ENCODE measurements around the gene DTNBP1.
"Not testable (repeated sequence)": the region's sequence is repeated elsewhere in the genome, so short reads cannot be mapped to it uniquely, and the experiment has no call there.

Gene DTNBP1

DNA sequence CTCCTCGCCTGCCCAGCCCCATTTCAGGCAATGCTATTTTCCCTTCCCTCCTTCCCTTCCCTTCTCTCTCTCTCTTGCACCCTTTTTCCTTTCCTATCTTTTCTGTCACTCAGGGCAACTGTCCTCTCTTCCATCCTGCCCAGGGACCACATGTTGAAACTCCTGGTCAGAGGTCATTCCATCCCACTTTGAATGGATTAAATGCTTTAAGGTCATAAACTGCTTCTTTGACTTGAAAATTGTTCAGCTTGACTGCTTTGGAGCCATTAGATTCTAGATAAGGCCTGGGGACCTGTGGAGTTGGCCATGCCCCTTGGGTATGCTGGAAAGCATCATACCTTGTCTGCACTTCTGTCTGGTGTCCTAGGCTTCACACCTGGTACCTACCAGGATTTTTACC lies 106.1 kb downstream of the DTNBP1 start:
- DNase-seq (ENCODE audit: low read depth): no peak

DNA sequence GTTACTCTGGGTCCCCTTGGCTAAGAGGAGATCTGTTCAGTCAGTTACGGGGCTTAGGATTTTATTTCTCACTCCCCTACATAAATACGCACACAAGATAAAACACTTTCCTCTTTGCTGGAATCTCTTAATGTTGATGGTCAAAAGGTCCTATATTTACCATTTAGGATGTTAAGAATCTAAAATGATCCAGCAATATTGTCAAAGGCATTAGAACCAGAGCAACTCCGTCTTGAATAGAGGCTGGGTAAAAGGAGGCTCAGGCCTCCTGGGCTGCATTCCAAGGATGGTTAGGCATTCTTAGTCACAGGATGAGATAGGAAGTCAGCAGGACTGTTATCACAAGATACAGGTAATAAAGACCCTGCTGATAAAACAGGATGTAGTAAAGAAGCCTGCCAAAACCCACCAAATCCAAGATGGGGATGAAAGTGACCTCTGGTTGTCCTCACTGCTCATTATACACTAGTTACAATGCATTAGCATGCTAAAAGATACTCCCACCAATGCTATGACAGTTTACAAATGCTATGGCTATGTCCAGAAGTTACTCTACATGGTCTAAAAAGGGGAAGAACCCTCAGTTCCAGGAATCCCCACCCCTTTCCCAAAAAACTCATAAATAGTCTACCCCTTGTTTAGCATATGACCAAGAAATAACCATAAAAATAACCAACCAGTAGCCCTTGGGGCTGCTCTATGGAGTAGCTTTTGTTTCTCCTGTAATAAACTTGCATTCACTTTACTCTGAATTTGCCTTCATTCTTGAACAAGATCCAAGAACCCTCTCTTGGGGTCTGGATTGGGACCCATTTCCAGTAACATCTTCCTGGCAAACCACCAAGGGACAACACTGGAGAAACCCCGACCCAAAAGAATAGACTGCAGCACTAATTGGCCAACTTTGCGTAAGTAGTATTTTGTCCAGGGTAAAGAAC lies 107.5 kb downstream of the DTNBP1 start:
- DNase-seq (ENCODE audit: low read depth): no peak

- no peak for DNase-seq (ENCODE audit: low read depth)
Observed at GRCh38 chr6:15554728-15555100, 108.1 kb downstream of the DTNBP1 start.

DNA sequence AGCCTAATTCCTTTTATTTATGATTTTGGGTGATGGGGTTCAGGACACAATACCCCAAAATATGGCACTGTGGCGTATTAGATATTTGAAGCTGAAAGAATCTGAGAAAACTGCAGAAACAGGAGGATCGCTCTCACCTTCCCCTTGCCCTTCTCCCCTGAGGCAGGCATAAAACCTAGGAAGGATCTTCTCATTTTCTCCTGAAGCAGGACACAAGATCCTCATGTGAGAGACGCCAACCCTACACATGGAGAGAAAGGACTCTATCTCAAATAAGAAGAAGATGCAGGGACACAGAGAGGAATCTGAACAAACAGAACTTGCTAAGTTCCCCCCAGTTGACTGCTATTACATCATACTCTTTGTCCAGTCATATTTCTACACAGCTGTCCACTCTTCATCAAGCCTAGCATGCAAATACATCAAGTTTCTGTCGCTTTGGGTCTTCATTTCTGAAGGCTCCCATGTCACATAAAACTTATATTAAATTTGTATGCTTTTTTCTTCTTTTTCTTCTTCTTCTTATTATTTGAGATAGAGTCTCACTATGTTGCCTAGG lies 109.0 kb downstream of the DTNBP1 start:
- DNase-seq (ENCODE audit: low read depth): no peak

DNA sequence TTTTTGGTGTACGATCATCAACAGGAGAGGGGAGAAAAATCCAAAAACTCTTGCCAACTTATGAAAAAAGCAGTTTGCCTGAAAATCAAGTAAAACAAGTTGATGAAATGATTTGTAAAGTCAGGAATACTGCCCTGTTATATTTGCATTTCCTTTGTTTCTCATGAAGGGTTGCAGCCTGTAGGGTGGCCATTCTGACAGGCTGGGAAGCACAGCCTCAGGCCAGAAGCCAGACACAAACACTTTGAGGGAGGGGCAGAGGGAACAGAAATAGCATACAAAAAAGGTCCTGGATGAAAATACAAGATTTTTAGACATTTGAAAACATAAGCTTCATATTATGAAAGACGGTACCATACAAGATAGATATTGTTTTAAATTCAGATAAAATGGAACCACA lies 109.8 kb downstream of the DTNBP1 start:
- DNase-seq (ENCODE audit: low read depth): no peak

DNA sequence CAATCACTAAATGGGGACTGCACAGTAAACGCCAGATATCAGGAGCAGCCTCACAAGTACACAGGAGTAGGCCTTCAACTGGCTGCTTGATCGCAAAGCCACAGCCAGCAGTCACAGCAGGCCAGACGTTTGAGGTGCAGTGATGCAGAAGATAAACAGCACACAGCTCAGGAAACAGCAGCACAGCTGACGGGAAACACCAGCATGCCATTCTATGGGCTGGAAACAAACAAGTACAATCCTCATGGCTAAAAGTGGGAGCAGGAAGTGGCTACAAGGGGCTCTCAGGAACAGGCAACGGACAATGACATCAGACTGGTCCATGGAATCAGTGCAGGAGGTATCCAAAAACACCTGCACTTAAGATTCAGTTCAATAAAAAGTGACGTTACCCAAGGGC lies 111.0 kb downstream of the DTNBP1 start:
- no peak for DNase-seq (ENCODE audit: low read depth)

DNA sequence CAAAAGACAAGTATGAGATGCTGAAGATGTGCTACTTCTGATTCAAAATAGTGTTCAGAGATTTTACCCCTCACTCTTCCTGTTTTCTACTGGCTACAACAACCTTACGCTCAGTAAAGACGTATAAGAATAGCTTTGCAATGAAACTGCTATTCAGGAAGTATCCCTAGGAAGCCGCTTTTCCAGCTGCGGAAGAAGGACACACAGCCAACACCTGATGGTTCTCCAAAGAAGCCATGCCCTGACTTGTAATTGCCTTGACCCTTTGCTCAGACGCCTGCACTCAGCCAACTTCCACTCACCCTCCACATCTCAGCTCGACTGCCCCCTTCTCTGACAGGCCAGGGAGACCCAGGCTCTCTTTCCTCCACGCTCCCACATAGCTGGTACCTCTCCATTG lies 111.6 kb downstream of the DTNBP1 start:
- DNase-seq (ENCODE audit: low read depth): no peak

DNA sequence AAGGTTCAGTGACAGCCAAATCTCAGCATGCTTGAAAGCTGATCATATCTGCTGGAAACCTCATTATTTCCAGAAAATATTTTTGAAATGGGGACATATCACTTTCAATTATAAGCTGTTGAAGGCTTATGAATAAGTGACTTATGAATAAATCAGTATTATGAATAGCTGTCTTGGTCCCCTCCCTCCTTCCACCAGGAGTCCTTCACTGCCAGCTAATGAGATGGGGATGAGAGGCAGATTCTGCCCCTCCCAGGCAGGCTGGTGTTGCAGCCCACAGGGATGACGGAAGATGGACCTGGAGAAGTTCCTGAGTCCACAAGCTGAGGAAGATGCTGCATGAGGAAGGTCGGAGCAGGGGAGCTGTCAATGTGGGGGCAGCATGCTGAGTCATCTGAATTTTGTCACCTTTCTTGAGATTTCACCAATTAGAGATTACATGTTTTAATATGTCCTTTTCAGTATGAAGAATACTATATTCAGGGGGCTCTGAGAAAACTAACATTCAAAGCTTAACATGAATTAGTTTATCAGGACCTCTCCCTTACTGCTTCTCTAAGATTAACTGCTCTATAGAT lies 112.2 kb downstream of the DTNBP1 start:
- no peak for DNase-seq (ENCODE audit: low read depth)

DNA sequence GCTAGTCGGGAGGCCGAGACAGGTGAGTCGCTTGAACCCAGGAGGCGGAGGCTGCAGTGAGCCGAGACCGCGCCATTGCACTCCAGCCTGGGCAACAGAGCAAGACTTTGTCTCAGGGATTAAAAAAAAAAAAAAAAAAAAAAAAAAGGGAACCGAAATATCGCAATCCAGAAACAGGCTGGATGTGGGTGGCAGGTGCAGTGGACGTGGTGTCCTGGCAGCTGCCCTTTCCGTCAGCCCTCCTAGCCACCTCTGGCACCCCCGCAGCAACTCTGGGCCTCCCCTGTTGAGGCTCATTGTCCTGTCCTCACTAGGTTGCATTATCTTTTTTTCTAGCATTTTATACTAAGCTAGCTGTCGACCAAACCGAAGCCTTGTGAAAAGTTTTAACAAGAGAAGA lies 113.5 kb downstream of the DTNBP1 start:
- no peak for DNase-seq (ENCODE audit: low read depth)

- no peak for DNase-seq (ENCODE audit: low read depth)
Observed at GRCh38 chr6:15547400-15547799, 115.4 kb downstream of the DTNBP1 start.

- DNase-seq (ENCODE audit: low read depth): no peak
Observed at GRCh38 chr6:15546591-15546990, 116.2 kb downstream of the DTNBP1 start.

DNA sequence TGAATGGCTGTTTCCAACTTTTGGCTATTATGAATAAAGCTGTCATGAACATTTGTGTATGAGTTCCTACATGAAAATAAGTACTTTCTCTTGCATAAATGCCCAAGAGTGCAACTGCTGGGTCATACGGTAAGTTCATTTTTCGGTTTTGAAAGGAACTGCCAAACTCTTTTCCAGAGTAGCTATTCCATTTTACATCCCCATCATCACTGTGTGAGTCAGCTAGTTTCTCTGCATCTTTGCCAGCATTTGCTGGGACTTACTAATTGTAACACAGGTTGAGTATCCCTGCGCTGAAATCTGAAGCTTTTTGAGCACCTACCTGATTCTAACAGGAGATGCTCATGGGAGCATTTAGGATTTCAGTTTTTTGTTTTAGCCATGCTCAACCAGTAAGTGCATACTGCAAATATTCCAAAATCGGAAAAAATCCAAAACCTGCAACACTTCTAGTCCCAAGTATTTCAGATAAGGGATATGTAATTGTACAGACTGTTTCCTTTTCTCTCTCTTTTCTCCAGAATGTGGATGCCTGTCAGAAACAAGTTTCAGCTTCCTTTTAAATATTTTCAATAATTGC lies 118.4 kb downstream of the DTNBP1 start:
- DNase-seq (ENCODE audit: low read depth): no peak

DNA sequence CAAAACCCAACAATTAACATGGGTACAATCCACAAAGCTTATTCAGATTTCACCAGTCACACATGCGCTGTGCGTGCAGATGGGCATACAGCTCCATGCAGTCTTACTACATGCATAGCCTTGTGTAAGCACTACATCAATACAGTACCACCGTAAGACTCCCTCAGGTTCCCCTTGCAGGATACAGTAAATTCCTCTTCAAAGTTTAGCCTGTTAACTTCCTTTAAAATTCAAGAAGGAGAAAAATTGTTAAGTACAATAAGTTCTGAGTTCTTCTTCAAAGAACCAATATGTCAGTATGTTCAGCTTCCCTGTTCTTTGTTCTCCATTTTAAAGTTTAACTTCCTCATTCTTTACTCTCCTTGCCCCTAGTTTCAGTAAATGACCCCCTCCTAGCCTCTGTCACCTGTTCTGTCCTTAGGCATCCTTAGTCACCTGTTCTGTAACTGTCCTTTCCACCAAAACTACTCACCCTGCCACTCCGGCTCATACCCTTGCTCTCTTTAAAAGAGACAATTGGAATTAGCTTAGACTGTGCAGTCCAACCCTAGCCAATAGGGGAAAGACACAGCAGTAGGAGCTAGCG lies 119.4 kb downstream of the DTNBP1 start:
- not testable (repeated sequence) for DNase-seq (ENCODE audit: low read depth)

GRCh38 chr6:15539722-15540270 lies 123.0 kb downstream of the DTNBP1 start:
- DNase-seq (ENCODE audit: low read depth): no peak

DNA sequence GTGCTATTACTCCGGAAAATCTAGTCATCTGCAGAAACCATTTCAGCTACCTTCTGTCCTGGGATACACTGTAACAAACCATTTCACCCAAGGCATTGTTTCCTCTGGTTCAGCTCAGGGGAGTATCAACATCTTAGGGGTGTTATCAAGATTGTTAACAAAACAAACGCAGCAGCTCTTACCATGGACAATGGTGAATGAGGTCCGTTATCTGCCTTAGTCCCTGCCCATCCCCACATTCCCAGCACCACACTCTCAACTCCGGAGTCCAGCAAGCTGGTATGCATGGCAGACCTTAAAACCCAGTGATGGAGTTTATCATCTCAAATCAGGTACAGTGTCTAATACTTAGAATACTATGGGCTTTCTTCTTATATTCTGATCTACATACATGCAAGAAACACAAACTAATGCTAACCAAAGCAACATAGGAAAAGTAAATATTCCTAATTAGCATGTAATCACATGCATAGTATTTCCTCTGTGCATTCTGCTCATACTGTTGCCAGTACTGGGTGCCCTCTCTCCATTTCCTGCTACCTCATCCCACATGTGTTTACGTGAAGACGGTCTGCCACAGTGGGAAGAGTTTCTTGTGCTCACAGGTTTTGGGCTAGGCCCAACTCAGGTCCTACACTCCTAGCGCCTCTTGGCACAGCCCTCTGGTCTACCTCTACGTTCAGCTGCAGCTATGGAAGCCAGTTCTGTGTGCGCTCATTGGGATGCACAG lies 123.9 kb downstream of the DTNBP1 start:
- DNase-seq (ENCODE audit: low read depth): no peak

DNA sequence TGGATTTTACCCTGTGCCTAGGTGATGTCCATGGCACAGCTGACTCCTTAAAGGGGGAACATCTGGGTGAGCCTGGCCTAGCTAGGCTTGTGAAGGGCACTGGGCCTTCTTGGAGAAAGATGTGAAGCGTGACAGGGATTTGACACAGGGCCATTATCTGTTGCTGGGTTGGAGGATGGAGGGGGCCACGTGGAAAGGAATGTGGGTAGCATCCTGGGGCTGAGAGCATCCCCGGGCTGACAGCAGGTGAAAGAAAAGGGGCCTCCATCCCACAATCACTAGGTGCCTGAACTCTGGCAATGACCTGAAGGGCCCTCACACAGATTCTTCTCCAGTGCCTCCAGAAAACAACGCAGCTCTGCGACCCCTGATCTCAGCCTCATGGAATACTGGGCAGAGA lies 124.7 kb downstream of the DTNBP1 start:
- no peak for DNase-seq (ENCODE audit: low read depth)

- DNase-seq (ENCODE audit: low read depth): no peak
Observed at GRCh38 chr6:15536198-15536955, 126.5 kb downstream of the DTNBP1 start.

DNA sequence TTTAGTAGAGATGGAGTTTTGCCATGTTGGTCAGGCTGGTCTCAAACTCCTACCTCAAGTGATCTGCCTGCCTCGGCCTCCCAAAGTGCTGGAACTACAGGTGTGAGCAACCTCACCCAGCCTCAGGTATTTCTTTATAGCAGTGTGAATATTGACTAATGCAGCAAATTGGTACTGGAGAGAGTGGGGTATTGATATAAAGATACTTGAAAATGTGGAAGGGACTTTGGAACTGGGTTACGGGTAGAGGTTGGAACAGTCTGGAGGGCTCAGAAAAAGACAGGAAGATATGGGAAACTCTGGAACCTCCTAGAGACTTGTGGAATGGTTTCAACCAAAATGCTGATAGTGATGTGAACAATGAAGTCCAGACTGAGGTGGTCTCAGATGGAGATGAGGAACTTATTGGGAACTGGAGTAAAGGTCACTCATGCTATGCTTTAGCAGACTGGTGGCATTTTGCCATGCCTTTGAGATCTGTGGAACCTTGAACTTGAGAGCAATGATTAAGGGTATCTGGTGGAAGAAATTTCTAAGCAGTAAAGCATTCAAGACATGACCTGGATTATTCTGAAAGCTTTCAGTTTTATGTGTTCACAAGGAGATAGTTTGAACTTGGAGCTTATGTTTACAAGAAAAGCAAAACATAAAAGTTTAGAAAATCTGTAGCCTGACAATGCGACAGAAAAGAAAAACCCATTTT lies 127.2 kb downstream of the DTNBP1 start:
- no peak for DNase-seq (ENCODE audit: low read depth)

GRCh38 chr6:15534974-15535373 lies 127.9 kb downstream of the DTNBP1 start:
- no peak for DNase-seq (ENCODE audit: low read depth)

GRCh38 chr6:15533379-15534026 lies 129.3 kb downstream of the DTNBP1 start:
- DNase-seq (ENCODE audit: low read depth): no peak

Measured in stimulated activated CD8-positive, alpha-beta memory T cell treated with anti-CD3 and anti-CD28 coated beads, Interleukin-15, amount 100 ng/mL, for 1 hour (primary cell).